HG02943 (cell line): Measurements from ENCODE around the gene ARPP21.

Source experiments
- ATAC-seq: cut with Tn5 transposase; IDR thresholded peaks from one replicate; pipeline ENCODE4 v1.9.1; 2021; ENCODE audit warnings: mild to moderate bottlenecking, low read depth, moderate library complexity; ENCODE audit not compliant: unreplicated experiment

ARPP21 gene

DNA sequence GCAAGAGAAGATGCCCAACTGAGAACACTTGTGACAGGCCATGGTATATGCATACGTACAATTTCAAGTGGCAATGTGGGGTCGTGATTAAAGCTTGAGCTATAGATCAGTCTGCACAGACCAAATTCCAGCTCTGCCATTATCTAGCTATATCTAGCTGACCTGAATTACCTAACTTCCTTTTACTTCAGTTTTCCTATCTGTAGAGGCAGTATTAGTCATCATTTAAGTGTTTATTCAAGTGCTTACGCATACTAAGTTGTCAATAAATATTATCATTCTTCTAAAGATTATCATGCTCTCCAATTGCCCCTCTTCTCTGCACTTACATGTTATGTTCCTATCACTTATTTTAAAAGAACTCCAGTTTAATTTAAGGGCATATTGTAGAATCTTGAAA is 87.9 kb downstream of the ARPP21 start:
- no peak for ATAC-seq

DNA sequence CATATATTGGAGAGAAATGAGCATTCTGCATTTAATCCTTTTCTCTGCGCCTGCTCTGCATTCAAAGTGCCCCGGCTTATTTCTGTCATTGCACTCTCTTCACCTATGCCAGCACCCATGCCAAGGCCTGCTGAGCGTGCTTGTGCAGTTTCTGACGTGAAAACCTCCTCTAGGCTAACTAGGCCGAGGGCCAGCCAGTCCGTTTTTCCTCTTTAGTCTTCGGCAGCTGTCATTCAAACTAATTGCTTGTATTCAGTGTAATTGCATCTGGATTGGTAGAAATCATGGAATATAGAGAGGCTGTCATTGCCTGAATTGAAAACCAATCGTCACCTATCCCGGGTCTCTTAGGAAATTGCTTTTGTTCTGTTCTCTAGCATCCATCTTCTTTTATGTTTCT is 94.0 kb downstream of the ARPP21 start:
- no peak for ATAC-seq

DNA sequence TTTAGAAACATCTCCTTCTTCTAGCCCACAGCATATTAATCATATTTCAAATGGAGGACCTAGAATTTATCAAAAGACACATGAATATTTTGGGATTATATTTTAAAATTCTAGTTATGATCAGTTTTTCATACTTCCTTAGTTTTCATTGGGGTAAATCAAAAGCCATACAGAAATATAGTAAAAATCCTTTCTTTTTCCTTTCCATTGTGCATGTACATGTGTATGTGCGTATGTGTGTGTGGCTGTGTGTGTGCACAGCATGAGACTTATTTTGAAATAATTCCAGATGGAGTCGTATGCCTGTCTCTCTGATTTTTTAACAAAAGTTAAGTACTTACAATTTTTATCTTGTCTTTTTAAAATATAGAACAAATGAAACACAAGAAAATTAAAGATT is 94.5 kb downstream of the ARPP21 start:
- no peak for ATAC-seq

DNA sequence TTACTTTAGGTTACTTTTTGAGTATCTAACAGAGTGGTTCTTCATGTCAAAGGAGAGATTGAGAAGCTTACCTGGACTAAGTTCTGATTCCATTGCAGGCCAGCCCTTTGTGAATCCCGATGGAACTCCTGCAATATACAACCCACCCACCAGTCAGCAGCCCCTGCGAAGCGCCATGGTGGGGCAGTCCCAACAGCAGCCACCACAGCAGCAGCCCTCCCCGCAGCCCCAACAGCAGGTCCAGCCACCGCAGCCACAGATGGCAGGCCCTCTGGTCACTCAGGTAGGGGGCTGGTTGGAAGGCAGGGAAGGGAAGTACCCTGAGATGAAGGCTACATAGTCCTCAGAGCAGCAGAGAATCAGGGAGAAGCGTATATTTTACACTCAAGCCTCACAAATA is 97.8 kb downstream of the ARPP21 start:
- ATAC-seq: no peak

DNA sequence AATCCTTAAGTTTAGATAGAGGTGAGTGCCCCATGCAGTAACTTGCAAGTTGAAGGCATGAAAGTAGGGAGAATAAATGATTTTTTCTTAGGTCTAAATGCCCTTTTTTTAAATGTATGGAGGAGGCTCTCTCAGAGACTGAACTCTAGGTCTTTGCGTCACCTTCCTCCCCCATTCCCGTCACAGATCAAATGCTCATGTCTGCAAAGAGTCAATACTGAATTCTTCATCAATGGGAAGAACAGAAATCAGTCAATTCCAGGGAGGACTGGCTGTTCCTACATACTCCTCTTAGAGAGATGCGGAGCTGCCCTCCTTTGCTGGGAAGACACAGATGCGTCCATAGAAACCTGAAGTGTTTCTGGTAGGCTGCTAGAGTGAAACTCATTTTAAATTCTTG is 98.2 kb downstream of the ARPP21 start:
- ATAC-seq: no peak

DNA sequence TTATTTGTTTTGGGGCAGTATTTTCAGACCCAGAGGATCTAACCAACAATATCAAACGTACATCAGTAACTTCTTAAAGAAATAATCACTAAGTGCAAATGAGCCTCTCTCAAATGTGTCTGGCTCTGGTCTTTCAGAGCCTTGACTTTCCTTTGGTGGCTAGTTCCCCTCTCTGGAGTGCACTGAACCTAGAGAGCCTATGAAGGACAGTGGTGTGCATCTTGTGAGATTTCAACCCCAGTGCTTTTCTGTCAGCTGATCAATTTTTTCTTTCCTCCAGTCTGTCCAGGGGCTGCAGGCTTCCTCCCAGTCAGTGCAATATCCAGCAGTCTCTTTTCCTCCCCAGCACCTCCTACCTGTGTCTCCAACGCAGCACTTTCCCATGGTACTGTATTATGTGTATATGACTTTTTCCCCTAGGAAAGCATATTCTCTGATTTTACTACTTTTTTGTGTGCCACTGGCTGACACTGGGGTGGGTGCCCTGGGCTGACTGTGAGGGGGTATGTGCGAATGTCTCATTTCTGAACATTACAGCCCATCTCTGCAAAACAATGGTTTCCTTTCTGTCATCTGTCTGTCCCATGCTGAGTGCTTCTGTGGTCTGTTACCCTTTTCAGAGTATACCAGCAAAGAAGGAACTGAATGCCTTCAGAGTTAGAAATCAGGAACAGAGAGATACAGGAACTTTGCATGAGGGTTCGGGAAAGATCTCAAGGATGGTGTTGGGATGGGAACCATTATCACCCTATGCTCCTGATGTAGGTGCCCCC is 98.8 kb downstream of the ARPP21 start:
- ATAC-seq: no peak

DNA sequence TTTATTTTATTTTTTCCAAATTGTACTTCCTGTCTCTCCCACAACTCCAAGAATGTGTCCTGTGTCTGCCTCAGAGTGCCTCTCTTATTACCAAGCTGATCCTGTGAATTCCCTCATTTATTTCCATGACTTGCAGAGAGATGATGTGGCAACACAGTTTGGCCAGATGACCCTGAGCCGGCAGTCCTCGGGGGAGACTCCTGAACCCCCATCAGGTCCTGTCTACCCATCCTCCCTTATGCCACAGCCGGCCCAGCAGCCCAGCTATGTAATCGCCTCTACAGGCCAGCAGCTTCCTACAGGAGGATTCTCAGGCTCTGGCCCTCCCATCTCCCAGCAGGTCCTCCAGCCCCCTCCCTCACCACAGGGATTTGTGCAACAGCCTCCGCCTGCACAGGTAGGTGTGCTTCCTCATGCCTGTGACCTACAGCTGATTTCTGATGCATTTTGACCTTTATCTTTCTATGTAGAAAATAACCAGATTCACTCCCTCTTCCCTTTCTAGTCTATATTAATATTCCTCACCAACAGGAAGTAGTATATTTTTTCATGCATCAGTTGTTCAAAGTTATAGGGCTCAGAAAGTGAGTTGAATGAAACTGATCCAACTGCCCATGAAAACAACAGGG is 100.0 kb downstream of the ARPP21 start:
- no peak for ATAC-seq

DNA sequence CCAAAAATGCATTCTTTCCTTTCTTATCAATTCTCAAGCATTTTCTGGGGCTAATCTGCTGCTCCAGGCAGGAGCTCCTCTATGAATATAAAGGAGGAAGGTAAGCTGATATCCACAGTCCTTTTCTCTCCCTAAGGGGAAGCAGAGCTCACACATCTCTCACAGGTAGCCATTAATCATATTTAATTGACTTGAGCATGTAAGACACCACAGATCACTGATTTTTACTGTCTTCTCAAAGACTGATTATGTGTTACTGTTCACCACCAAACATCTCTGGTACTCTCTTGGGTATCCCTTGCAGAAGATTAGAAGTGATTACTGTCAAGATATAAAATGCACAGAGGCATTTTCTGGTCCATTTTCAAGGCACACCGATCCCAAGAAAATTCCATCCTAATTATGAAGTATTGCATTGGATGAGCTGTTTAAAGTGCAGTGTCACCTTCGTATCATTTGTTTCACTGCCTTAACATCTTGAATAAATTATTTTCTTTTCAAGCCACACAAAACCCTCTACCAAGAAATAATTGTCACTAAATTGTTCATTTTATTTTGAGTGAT is 100.7 kb downstream of the ARPP21 start:
- ATAC-seq: no peak

DNA sequence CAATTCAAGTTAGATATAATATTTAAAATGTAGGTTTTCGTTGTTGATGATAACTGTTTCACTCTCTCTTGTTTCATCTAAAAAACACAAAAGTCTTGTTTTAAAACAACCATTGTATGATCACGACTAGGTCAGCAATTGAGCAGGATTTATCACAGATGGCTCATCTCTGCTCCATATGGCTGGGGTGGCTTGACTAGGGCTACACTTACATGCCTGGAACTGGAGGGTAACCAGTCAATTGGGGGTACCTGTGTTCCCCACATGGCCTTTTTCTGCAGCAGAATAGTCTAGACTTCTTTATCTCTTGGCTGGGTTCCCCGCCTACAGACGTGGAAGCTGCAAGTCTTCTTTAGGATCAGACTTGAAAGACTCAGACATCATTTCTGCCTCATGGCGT is 103.9 kb downstream of the ARPP21 start:
- no peak for ATAC-seq

DNA sequence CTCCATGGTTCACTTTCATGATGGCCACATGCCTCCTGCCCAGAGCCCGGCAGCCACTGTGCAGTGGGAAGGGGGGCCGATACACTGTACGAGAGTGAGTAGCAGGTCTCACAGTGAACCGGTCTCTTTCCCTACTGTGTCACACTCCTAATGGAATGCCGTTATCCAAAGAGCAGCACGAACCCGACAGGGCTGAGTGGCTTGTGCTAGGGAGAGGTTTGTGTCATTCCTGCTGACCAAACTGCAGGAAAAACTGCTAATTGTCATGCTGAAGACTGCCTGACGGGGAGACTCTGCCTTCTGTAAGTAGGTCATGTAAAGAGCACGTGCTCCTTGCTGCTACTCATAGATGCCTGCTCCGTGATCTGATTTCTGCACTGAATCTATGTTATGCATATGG is 105.1 kb downstream of the ARPP21 start:
- no peak for ATAC-seq

DNA sequence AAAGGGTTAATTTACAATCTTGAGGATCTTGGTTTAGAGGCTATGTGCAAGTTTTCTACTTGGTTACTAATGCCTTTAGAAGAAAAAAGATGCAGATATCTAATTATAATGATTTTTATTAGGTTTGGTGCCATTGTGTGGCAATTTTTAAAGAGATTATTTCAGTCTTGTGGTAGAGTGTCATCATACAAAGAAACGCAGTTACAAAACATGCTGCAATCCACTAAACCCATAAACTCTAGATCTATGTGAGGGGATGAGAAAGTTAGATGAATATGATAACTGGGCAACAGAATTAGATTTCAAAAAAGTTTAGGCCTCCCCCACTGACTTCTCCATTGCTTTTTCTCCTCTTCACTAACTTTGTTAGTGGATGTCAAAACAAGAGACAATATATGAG is 106.0 kb downstream of the ARPP21 start:
- ATAC-seq: no peak

DNA sequence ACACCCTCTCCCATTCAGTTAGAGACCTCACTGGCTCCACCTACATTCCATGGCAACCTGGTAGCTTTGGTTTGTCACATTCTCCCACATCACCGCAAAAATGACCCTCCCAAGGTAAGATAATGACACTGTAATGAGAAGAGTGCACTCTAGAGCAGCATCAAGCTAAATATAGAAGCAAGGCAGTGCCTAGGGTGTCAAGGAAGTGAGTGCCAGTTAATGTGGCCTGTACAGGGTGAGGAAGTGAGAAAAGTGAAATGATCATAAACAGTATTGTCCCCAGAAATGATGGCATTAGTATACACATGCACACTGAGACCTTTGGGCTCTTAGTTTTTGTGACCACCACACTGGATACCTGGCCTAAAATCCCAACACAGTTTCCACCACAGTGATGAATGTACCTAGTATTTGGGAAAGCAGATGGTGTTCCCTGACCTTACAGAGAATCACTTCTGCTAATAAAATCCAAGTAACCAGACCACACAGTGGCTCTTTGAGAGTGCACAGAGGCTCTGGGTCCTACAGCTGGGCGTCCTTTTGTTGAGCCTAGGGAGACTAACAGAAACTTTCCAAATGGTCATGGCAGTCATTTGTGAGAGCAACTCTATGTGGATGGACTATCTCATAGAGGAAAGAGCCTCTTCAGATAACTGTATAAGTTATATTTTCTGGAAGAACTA is 106.6 kb downstream of the ARPP21 start:
- ATAC-seq: no peak

DNA sequence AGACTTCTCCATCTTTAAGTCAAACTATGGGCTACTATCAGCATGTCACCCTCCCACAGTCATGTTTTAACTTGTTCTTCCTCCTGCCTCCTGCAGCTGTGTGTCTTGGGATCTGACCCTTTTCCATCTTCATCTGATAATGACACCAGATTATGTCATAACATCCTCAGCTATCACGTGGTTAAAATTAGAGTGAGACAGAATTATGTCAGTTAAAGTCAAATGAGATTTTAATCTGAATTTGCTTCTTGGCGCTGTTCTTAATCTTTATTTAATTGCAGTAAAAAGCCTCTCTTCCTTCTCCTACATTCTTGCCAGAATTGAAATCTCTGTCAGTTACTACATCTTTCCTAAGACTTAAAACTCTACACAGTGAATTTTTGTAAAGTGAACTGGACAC is 107.2 kb downstream of the ARPP21 start:
- ATAC-seq: no peak

DNA sequence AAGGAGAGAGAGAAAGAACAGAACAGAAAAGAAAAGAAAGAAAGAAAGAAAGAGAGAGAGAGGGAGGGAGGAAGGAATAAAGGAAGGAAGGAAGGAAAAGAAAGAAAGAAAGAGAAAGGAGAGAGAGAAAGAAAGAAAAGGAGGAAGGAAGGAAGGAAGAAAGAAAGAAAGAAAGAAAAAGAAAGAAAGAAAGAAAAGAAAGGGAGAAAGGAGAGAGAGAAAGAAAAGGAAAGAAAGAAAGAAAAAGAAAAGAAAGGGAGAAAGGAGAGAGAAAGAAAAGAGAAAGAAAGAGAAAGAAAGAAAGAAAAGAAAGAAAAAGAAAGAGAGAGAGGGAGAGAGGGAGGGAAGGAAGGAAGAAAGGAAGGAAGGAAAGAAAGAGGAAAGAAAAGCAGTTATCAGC is 108.8 kb downstream of the ARPP21 start:
- ATAC-seq: no peak

DNA sequence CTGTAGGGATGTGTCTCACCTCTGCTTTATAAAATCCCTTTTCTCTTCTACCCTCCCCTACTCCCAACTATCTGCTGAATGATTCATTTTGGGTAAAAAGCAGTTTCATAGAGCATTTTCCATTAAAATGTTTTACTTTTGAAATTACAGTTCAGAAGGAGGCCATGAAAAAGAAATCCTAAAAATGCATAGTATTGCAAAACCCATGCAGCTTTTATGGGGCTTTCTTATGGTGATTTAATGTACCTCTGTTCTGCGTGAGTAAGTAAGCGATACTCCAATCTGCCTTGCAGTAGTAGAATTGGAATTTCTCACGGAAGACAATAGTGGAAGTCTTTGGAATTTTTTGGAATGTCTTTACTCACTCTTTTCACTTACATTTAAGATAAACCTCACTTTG is 111.9 kb downstream of the ARPP21 start:
- ATAC-seq: no peak

DNA sequence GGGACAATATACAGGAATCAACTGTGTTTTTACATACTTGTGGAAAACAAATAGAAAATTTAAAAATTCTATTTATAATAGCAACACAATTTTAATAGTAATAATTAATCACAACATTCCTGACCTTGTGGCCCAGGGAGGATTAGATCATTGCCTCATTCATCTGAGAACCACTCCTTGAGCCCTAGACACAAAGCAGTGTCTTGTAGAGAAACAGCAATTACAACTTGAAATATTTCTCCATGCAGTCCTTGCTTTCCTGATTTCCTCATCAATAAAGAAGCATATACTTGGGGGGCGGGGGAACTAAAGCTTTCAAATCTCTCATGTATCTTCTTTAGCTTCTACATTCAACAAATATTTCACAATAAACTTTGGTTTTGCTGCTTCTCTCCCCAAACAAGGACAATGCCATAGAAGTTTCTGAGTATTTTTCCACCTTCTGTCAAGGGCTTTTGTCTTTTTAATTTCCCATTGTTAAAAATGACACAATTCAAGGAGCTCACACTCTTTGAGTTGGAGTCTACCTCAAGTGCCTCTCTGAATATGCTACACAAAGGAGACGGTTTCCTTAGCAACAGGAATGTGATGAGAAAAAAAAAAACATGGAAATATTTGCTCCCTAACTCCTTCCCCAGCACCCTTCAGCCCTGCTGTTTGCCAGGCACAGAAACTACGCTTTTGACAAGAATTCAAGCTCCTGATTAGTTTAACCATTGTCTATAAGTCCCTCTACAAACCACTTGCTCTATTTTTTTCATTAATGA is 118.8 kb downstream of the ARPP21 start:
- no peak for ATAC-seq

DNA sequence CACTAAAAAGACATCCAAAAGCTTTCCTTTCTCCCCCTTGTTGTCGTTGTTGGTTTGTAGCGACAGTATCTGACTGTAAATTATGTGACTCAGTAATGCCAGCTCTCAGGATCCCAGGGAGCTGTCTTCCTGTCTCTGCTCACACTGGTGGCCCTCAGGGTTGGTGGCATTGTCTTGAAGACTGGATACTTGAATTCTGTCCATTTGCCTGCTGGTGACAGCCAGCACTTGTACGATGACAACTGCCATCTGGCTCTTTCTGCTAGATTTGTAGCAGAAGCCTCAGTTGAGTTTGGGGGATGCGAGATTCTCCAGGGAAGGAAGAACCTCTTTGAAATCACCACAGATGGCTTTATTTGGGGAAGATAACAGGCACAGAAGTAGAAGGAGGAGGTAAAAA is 120.8 kb downstream of the ARPP21 start:
- ATAC-seq: no peak

DNA sequence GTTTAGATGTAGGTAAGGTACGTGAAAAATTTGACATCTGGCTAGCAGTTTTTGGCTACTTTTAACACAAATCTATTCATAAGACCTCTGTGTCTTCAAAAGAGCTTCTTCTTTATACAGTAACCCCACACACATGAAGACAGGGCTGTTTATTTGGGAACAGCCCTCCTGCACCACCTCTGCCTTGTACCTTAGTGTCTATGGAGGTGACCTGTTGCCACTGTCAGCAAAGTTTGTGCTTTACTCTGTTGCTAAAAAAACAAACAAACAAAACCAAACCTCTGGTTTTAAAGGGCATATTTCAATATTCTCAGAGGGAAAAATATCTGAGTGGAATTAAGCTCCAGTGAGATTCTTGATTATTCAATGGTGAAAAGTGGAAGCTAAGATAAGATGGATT is 122.0 kb downstream of the ARPP21 start:
- no peak for ATAC-seq

DNA sequence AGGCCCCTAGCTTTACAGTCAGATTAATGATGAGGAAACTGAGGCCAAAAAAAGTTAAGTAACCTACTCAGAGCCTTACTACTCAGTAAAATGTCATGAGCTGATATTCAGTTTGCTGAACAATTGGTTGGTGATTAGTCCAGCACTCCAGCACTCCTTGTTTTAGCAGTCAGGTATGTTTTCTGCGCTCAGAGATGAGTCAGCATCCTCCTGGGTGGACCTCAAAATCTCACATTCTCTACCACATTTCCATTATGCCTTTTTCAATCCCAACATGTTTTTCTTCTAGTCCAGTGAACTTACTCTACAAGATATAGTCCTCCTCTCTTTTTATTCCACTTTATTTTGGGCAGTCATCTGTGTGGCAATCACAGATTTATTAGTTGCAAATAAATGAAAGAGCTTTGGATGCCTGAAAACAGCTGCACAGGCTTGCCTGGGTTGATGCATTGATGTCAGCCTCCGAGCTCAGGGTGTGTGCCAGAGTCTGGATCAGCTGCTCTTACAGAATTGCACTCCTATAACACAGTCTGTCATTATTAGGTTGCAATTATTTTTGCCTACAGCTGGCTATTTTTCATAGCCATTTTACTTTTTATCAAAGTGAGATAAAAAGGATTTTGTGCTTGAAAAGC is 133.2 kb downstream of the ARPP21 start:
- no peak for ATAC-seq

DNA sequence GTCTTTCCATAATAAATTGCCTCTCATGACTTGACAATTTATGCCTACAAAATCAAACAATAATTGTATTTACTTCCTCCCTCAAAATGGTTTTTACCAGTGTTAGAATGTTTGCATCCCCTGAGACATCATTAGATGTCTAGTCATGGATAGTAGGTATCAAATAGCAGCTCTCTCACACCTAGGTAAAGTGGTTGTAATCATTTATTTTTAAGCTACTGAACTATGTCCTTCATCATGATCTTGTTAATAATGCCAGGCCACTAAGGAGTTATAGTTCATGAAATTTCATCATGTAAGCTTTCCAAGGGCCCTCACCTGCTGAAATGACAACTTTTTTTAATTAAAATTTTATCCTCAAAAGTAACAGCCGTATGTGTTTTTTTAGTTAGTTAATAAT is 134.1 kb downstream of the ARPP21 start:
- ATAC-seq: no peak
